Urinary bladder (tissue), 4 donors: ENCODE results near the gene NPLOC4. TPM values are rescaled to one million over a fixed set of nuclear protein-coding genes. Genes with fewer than 3 reads are reported as not detected.
"Not testable (repeated sequence)": the region's sequence is repeated elsewhere in the genome, so short reads cannot be mapped to it uniquely, and the experiment has no call there.

Experiments used
- DNase-seq: peaks from one replicate; pipeline ENCODE4 v3.0.0-alpha.2; 2015; ENCODE audit errors: extremely low spot score
- H3K27ac ChIP-seq: one replicate; pipeline ENCODE4 v1.5.1; 2013; ENCODE audit warnings: low read depth, mild to moderate bottlenecking, moderate library complexity
- H3K36me3 ChIP-seq: one replicate; pipeline ENCODE4 v1.6.1; 2013; ENCODE audit warnings: mild to moderate bottlenecking, moderate library complexity; ENCODE audit not compliant: insufficient read depth
- H3K4me1 ChIP-seq: one replicate; pipeline ENCODE4 v1.6.1; 2013; ENCODE audit warnings: mild to moderate bottlenecking, moderate library complexity; ENCODE audit not compliant: insufficient read depth
- H3K4me3 ChIP-seq: one replicate; pipeline ENCODE4 v1.5.1; 2013; ENCODE audit warnings: low read depth, low read length
- WGBS: extraction: QIAGEN DNeasy Blood & Tissue Kit; methylation state at CpG from one replicate; pipeline ENCODE4 v1.1.7; 2013; 5-methylcytosine and 5-hydroxymethylcytosine counted together
- polyA plus RNA-seq: library from polyadenylated mRNA; stranded (reverse); fragments of 200-250 nt; gene quantifications from one replicate; pipeline ENCODE4 v1.2.3, GENCODE V29; 2013
- total RNA-seq: library from RNA; depleted of rRNA; stranded (reverse); fragments of >200 nt; gene quantifications from one replicate; pipeline ENCODE4 v1.2.3, GENCODE V29; 2014
- donor health status: healthy with polysubstance abuse.
- donor health status: healthy.

Gene NPLOC4
- total and polyA plus RNA-seq, 2 donors = 36.5 to 45.3 TPM

- H3K4me1 ChIP-seq = no peaks in the 10 kb centered on the region
- DNase-seq = no peak
- peaks cover 2% of the 10 kb centered on the region for H3K36me3 ChIP-seq
- no peak overlapping the region for H3K4me3 ChIP-seq
- WGBS = 5% methylated on average over 89 of the region's 89 CpGs
- H3K27ac ChIP-seq = no peak overlapping the region
Measured at GRCh38 chr17:81536299-81537290, 100.3 kb downstream of the NPLOC4 start.

- no peak overlapping the region for H3K4me3 ChIP-seq
- 60% methylated on average over 13 of the region's 13 CpGs for WGBS
Measured at GRCh38 chr17:81535480-81536298, 101.2 kb downstream of the NPLOC4 start.

GRCh38 chr17:81535007-81535328 lies 101.9 kb downstream of the NPLOC4 start:
- Histone ChIP-seq H3K4me3 (no peak overlapping the region), H3K27ac (no peak overlapping the region), H3K36me3 (no peaks in the 10 kb centered on the region), H3K4me1 (no peaks in the 10 kb centered on the region)
- WGBS = 82% methylated on average over 5 of the region's 5 CpGs
- no peak for DNase-seq

More at GRCh38 chr17:81535480-81536298, 101.2 kb downstream of the NPLOC4 start:
- H3K4me1 ChIP-seq = no peaks in the 10 kb centered on the region
- no peak overlapping the region for H3K27ac ChIP-seq
- no peak for DNase-seq
- H3K36me3 ChIP-seq = peaks cover 2% of the 10 kb centered on the region

- DNase-seq = no peak
- 58% methylated on average over 6 of the region's 6 CpGs for WGBS
- no peaks in the 10 kb centered on the region for H3K4me1 ChIP-seq
Measured at GRCh38 chr17:81534157-81535006, 102.5 kb downstream of the NPLOC4 start.

GRCh38 chr17:81533339-81534141 lies 103.4 kb downstream of the NPLOC4 start:
- H3K27ac ChIP-seq = no peak overlapping the region
- no peaks in the 10 kb centered on the region for H3K36me3 ChIP-seq
- H3K4me3 ChIP-seq = no peak overlapping the region
- WGBS = 63% methylated on average over 21 of the region's 21 CpGs
- no peaks in the 10 kb centered on the region for H3K4me1 ChIP-seq
- DNase-seq = no peak

More at GRCh38 chr17:81534157-81535006, 102.5 kb downstream of the NPLOC4 start:
- Histone ChIP-seq H3K36me3 (no peaks in the 10 kb centered on the region), H3K4me3 (no peak overlapping the region), H3K27ac (no peak overlapping the region)

- Histone ChIP-seq H3K4me1 (no peaks in the 10 kb centered on the region), H3K4me3 (no peak overlapping the region), H3K27ac (no peak overlapping the region), H3K36me3 (no peaks in the 10 kb centered on the region)
- WGBS = 91% methylated on average over 11 of the region's 11 CpGs
- no peak for DNase-seq
Measured at GRCh38 chr17:81532490-81533287, 104.2 kb downstream of the NPLOC4 start.

- WGBS = 96% methylated on average over 3 of the region's 3 CpGs
Measured at GRCh38 chr17:81531998-81532404, 104.9 kb downstream of the NPLOC4 start.

GRCh38 chr17:81531013-81531412 lies 105.9 kb downstream of the NPLOC4 start:
- 82% methylated on average over 6 of the region's 6 CpGs for WGBS
- not testable (repeated sequence) for H3K36me3 ChIP-seq

More at GRCh38 chr17:81531998-81532404, 104.9 kb downstream of the NPLOC4 start:
- not testable (repeated sequence) for H3K4me1 ChIP-seq, H3K27ac ChIP-seq, DNase-seq, H3K36me3 ChIP-seq, H3K4me3 ChIP-seq

GRCh38 chr17:81529437-81529803 lies 107.5 kb downstream of the NPLOC4 start:
- H3K4me3 ChIP-seq = no peak overlapping the region
- H3K4me1 ChIP-seq = no peaks in the 10 kb centered on the region
- no peak for DNase-seq
- H3K36me3 ChIP-seq = no peaks in the 10 kb centered on the region
- no peak overlapping the region for H3K27ac ChIP-seq
- WGBS = 82% methylated on average over 6 of the region's 6 CpGs

More at GRCh38 chr17:81531013-81531412, 105.9 kb downstream of the NPLOC4 start:
- not testable (repeated sequence) for H3K4me1 ChIP-seq, H3K27ac ChIP-seq, H3K4me3 ChIP-seq, DNase-seq

GRCh38 chr17:81528651-81529436 lies 108.1 kb downstream of the NPLOC4 start:
- no peak for DNase-seq
- no peaks in the 10 kb centered on the region for H3K36me3 ChIP-seq
- 87% methylated on average over 62 of the region's 62 CpGs for WGBS
- H3K4me3 ChIP-seq = no peak overlapping the region
- H3K27ac ChIP-seq = no peak overlapping the region
- H3K4me1 ChIP-seq = no peaks in the 10 kb centered on the region

GRCh38 chr17:81528384-81528650 lies 108.6 kb downstream of the NPLOC4 start:
- H3K27ac ChIP-seq = no peak overlapping the region
- H3K4me1 ChIP-seq = no peaks in the 10 kb centered on the region
- H3K36me3 ChIP-seq = no peaks in the 10 kb centered on the region
- 55% methylated on average over 20 of the region's 20 CpGs for WGBS
- no peak for DNase-seq
- H3K4me3 ChIP-seq = no peak overlapping the region
